ENCODE data around the gene PRKACA. TPM values are rescaled to one million over a fixed set of nuclear protein-coding genes. Genes with fewer than 3 reads are reported as not detected.

Gene PRKACA
- total RNA-seq, 1 donor from 2014 or later: 78.0 TPM

Other genes starting within 250 kb of the PRKACA start
- 1.4 TPM for gene NANOS3, start 240.6 kb downstream of the PRKACA start, total RNA-seq
- gene BRME1, start 211.6 kb downstream of the PRKACA start, total RNA-seq: 3.4 TPM
- 45.3 TPM for gene CC2D1A, start 211.6 kb downstream of the PRKACA start, total RNA-seq
- gene PODNL1, start 179.3 kb downstream of the PRKACA start, total RNA-seq: 17.8 TPM
- 24.7 TPM for gene DCAF15, start 165.3 kb downstream of the PRKACA start, total RNA-seq
- gene RFX1, start 111.4 kb downstream of the PRKACA start, total RNA-seq: 16.1 TPM
- gene RLN3, start 89.6 kb downstream of the PRKACA start, total RNA-seq: not detected
- 5.7 TPM for gene IL27RA, start 86.0 kb downstream of the PRKACA start, total RNA-seq
- gene PALM3, start 55.7 kb downstream of the PRKACA start, total RNA-seq: 4.5 TPM
- gene MISP3, start 45.0 kb downstream of the PRKACA start, total RNA-seq: 5.6 TPM
- not detected for gene C19orf67, start 32.0 kb downstream of the PRKACA start, total RNA-seq
- gene SAMD1, start 27.0 kb downstream of the PRKACA start, total RNA-seq: 22.2 TPM
- gene ASF1B, start 18.8 kb upstream of the PRKACA start, total RNA-seq: 0.22 TPM
- gene ADGRL1, start 88.4 kb upstream of the PRKACA start, total RNA-seq: 11.8 TPM